Mesenchymal stem cell (in vitro differentiated cells and primary cell): Measurements from ENCODE around the gene C11orf58.

ENCODE experiments used
- DNase-seq: peaks from one replicate; pipeline ENCODE4 v3.0.0-alpha.2; 2013
- H2AFZ ChIP-seq: one replicate; pipeline ENCODE4 v1.6.1; 2013; ENCODE audit warnings: low read depth, mild to moderate bottlenecking, control low read depth, inconsistent platforms, low read length, moderate library complexity
- H2AK5ac ChIP-seq: 2 replicates; pipeline ENCODE4 v1.6.1; 2013; ENCODE audit warnings: low read length, moderate library complexity, mild to moderate bottlenecking, inconsistent platforms; ENCODE audit not compliant: severe bottlenecking
- H2BK120ac ChIP-seq: one replicate; pipeline ENCODE4 v1.6.1; 2013; ENCODE audit warnings: low read depth, mild to moderate bottlenecking, inconsistent platforms, low read length, moderate library complexity
- H2BK12ac ChIP-seq, 2 experiments: one replicate each; pipeline ENCODE4 v1.6.1; 2013; ENCODE audit warnings: inconsistent platforms in 2 of 2, low read length in 2 of 2, mild to moderate bottlenecking in 2 of 2, moderate library complexity in 2 of 2, control low read depth in 1 of 2
- H2BK15ac ChIP-seq: one replicate; pipeline ENCODE4 v1.6.1; 2013; ENCODE audit warnings: mild to moderate bottlenecking, low read depth, inconsistent platforms; ENCODE audit not compliant: poor library complexity, severe bottlenecking
- H2BK5ac ChIP-seq: 2 replicates; pipeline ENCODE4 v1.6.1; 2013; ENCODE audit warnings: low read depth, mild to moderate bottlenecking, low read length, control low read depth, inconsistent platforms; ENCODE audit not compliant: poor library complexity, severe bottlenecking
- H3K14ac ChIP-seq, 2 experiments: one replicate each; pipeline ENCODE4 v1.6.1; 2013; ENCODE audit warnings: inconsistent platforms in 2 of 2, low read length in 2 of 2, control low read depth in 1 of 2, mild to moderate bottlenecking in 1 of 2, moderate library complexity in 1 of 2
- H3K18ac ChIP-seq, 2 experiments: one replicate each; pipeline ENCODE4 v1.6.1; 2013; ENCODE audit warnings: inconsistent platforms in 2 of 2, low read length in 2 of 2, control low read depth in 1 of 2, low read depth in 1 of 2, mild to moderate bottlenecking in 1 of 2
- H3K23ac ChIP-seq, 2 experiments: one replicate each; pipeline ENCODE4 v1.6.1; 2013; ENCODE audit warnings: inconsistent platforms in 2 of 2, low read length in 2 of 2, mild to moderate bottlenecking in 2 of 2, moderate library complexity in 2 of 2, control low read depth in 1 of 2
- H3K27ac ChIP-seq: 2 replicates; pipeline ENCODE4 v1.5.1; 2013; ENCODE audit warnings: mild to moderate bottlenecking, moderate library complexity, low read length, control low read depth, inconsistent platforms; ENCODE audit not compliant: poor library complexity, severe bottlenecking
- H3K27me3 ChIP-seq, 2 experiments: 2 replicates each; pipeline versions ENCODE4 v1.6.1 to v1.7.0; 2013; ENCODE audit warnings: low read length in 2 of 2, mild to moderate bottlenecking in 2 of 2, moderate library complexity in 2 of 2, control low read depth in 1 of 2, inconsistent platforms in 1 of 2; ENCODE audit not compliant: control insufficient read depth in 1 of 2, insufficient read depth in 1 of 2
- H3K36me3 ChIP-seq, 2 experiments: 2 replicates each; pipeline versions ENCODE4 v1.6.1 to v1.7.0; 2013; ENCODE audit warnings: low read length in 2 of 2, control low read depth in 1 of 2, inconsistent platforms in 1 of 2, low read depth in 1 of 2, mild to moderate bottlenecking in 1 of 2; ENCODE audit not compliant: insufficient read depth in 2 of 2, control insufficient read depth in 1 of 2
- H3K4ac ChIP-seq, 2 experiments: one replicate each; pipeline ENCODE4 v1.6.1; 2013; ENCODE audit warnings: inconsistent platforms in 2 of 2, low read length in 2 of 2, mild to moderate bottlenecking in 2 of 2, moderate library complexity in 2 of 2, control low read depth in 1 of 2, low read depth in 1 of 2
- H3K4me1 ChIP-seq: 2 replicates; pipeline ENCODE4 v1.6.1; 2013; ENCODE audit warnings: low read depth, low read length, control low read depth; ENCODE audit not compliant: control insufficient read depth, insufficient read depth
- H3K4me2 ChIP-seq: 2 replicates; pipeline ENCODE4 v1.6.1; 2013; ENCODE audit warnings: low read length, mild to moderate bottlenecking, inconsistent platforms; ENCODE audit not compliant: poor library complexity, severe bottlenecking
- H3K4me3 ChIP-seq, 2 experiments: 2 replicates each; pipeline versions ENCODE4 v1.5.1 to v1.7.0; 2013; ENCODE audit warnings: low read length in 2 of 2, mild to moderate bottlenecking in 2 of 2, control low read depth in 1 of 2, low read depth in 1 of 2; ENCODE audit not compliant: insufficient read depth in 1 of 2
- H3K79me1 ChIP-seq: replicated peaks from 2 replicates; pipeline ENCODE4 v1.6.1; 2013; ENCODE audit warnings: mild to moderate bottlenecking, control low read depth, low read length, inconsistent platforms; ENCODE audit not compliant: poor library complexity, severe bottlenecking
- H3K9ac ChIP-seq: 2 replicates; pipeline ENCODE4 v1.7.0; 2013; ENCODE audit warnings: mild to moderate bottlenecking, low read length, moderate library complexity
- H3K9me3 ChIP-seq: 2 replicates; pipeline ENCODE4 v1.7.0; 2013; ENCODE audit warnings: mild to moderate bottlenecking, low read length; ENCODE audit not compliant: control insufficient read depth
- H4K8ac ChIP-seq: one replicate; pipeline ENCODE4 v1.6.1; 2013; ENCODE audit warnings: inconsistent platforms, mild to moderate bottlenecking, low read length, moderate library complexity
- H4K91ac ChIP-seq: one replicate; pipeline ENCODE4 v1.6.1; 2013; ENCODE audit warnings: mild to moderate bottlenecking, low read length, inconsistent platforms
- WGBS: methylation state at CpG from one replicate; pipeline ENCODE4 v1.1.7; 2013; ENCODE audit warnings: mixed read lengths; 5-methylcytosine and 5-hydroxymethylcytosine counted together

C11orf58 gene

DNA sequence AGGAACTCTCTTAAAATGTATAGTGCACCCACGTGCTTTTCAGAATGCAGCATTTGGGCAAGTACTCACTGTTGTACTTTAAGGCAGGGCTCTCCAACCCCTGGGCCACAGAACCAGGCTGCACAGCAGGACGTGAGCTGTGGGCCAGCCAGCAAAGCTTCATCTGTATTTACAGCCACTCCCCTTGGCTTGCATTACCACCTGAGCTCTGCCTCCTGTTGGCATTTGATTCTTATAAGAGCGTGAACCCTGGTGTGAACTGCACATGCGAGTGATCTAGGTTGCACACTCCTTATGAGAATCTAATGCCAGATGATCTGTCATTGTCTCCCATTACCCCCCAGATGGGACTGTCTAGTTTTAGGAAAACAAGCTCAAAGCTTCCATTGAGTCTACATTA, 3.0 kb downstream of the C11orf58 start:
- Histone ChIP-seq H4K8ac (peak overlapping the region; percentile 24), H2BK5ac (no peak overlapping the region), H3K9me3 (no peaks in the 10 kb centered on the region), H3K14ac (peak overlapping the region in 1 of 2 experiments; percentile 35), H3K4me2 (no peak overlapping the region), H3K9ac (no peak overlapping the region), H3K36me3 (peaks cover 9 to 37% of the 10 kb centered on the region in 2 experiments), H3K4ac (no peak overlapping the region), H3K27me3 (no peaks in the 10 kb centered on the region), H2BK15ac (no peak overlapping the region), H3K4me1 (peaks cover 9% of the 10 kb centered on the region), H3K27ac (no peak overlapping the region), H3K4me3 (peak overlapping the region in 1 of 2 experiments; percentile 35), H3K23ac (peak overlapping the region in 1 of 2 experiments; percentile 34), H3K18ac (no peak overlapping the region), H4K91ac (no peak overlapping the region), H2BK12ac (no peak overlapping the region), H2AFZ (no peak overlapping the region), H2AK5ac (no peak overlapping the region), H2BK120ac (no peak overlapping the region), H3K79me1 (peaks cover 5% of the 10 kb centered on the region)
- 97% methylated on average over 4 of the region's 4 CpGs for WGBS
- DNase-seq = no peak

DNA sequence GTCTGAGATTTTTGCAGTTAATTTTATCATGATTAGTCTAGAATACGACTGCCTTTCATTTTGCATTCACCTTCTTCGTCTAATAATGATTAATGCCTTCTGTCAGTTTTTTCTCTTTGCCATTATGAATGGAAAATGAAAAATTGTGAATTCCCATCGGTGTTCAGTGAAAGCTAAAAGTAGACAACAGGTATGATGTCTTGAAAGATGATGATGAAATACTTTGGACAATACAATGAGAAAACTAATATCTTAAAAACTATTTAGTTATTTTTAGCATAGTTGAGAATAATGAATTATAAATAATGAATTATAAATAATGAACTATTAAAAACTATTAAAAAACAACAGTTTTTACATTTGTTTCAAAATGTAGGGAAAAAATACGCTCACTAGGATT, 5.0 kb downstream of the C11orf58 start:
- H4K8ac ChIP-seq = no peak overlapping the region
- WGBS = 100% methylated on average over 2 of the region's 4 CpGs
- no peak overlapping the region for H2BK120ac ChIP-seq
- H2BK5ac ChIP-seq = no peak overlapping the region
- H3K79me1 ChIP-seq = peaks cover 4% of the 10 kb centered on the region
- no peak overlapping the region for H4K91ac ChIP-seq
- no peaks in the 10 kb centered on the region for H3K27me3 ChIP-seq
- no peak overlapping the region for H3K4me2 ChIP-seq
- DNase-seq = no peak
- H2AK5ac ChIP-seq = no peak overlapping the region
- no peaks in the 10 kb centered on the region for H3K9me3 ChIP-seq
- peaks cover 9% of the 10 kb centered on the region for H3K4me1 ChIP-seq
- no peak overlapping the region for H2BK15ac ChIP-seq
- H3K4me3 ChIP-seq = no peak overlapping the region
- no peak overlapping the region for H3K4ac ChIP-seq
- no peak overlapping the region for H3K9ac ChIP-seq
- no peak overlapping the region for H3K14ac ChIP-seq
- no peak overlapping the region for H2BK12ac ChIP-seq
- no peak overlapping the region for H3K27ac ChIP-seq
- H3K23ac ChIP-seq = no peak overlapping the region
- H2AFZ ChIP-seq = no peak overlapping the region
- H3K18ac ChIP-seq = no peak overlapping the region
- H3K36me3 ChIP-seq = peaks cover 12 to 56% of the 10 kb centered on the region in 2 experiments

DNA sequence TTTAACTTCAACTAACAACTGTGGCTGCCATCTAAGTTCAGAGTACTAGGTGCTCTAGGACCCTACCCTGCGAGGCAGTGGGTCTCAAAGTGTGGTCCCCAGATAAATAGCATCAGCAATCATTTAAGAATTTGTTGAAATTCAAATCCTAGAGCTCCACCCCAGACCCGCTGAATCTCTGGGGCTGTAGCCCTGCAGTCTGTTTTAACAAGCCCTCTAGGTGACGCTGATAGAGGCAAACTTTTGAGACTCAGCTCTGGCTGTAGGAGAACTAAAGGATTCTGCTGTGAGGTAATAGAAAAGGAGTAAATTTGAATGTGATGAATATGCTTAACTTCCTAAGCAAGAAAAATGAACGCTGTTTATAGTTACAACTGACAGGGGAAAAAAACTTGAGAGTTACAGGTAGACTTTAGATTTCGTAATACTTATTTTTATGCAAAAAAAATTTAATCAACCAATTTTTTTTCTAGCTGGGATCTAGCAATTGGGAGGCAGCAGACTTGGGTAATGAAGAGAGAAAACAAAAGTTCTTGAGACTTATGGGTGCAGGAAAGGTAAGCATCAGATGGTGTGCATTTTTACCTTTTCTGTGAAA, 5.8 kb downstream of the C11orf58 start:
- Histone ChIP-seq H3K9ac (no peak overlapping the region), H2AK5ac (no peak overlapping the region), H3K18ac (no peak overlapping the region), H3K4me3 (no peak overlapping the region), H3K4ac (no peak overlapping the region), H2BK12ac (no peak overlapping the region), H3K36me3 (peaks cover 14 to 63% of the 10 kb centered on the region in 2 experiments), H3K27me3 (no peaks in the 10 kb centered on the region), H2BK5ac (no peak overlapping the region), H2AFZ (no peak overlapping the region), H3K79me1 (peaks cover 4% of the 10 kb centered on the region), H3K9me3 (no peaks in the 10 kb centered on the region), H3K23ac (no peak overlapping the region), H3K4me1 (peaks cover 9% of the 10 kb centered on the region), H3K14ac (no peak overlapping the region), H4K8ac (no peak overlapping the region), H3K4me2 (no peak overlapping the region), H2BK120ac (no peak overlapping the region), H3K27ac (no peak overlapping the region), H4K91ac (no peak overlapping the region), H2BK15ac (no peak overlapping the region)
- DNase-seq = no peak
- 93% methylated on average over 3 of the region's 5 CpGs for WGBS

DNA sequence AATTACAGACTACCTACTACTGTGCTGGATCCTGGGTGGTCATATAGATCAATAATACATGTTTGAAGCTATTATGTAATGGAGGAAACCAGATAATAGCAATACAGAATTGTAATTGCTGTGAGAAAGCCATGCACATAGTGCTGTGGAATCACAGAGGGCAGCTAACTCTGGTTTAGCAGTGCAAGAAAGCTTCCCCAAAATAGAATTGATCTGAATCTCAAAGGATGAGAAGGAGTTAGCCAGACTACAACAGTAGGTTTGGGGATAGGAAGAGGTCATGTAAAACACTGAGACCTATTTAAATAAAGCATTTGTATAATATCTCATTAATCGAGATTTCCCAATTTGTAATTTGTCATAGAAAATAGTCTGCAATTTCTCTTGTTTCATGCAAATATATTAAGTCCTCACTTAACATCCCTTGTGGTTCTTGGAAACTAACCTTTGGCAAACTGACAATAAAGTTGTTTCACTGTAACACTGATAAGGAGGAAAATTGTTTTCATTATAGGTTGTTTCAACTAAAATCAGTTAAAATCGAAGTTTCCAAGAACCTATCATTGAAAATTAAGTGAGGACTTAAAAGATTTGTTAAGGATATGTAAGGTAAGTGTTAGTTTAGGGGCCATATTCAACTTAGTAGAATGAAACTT, 7.6 kb downstream of the C11orf58 start:
- H3K14ac ChIP-seq = no peak overlapping the region
- H4K8ac ChIP-seq = no peak overlapping the region
- H4K91ac ChIP-seq = no peak overlapping the region
- H3K79me1 ChIP-seq = peaks cover 16% of the 10 kb centered on the region
- no peak overlapping the region for H2BK12ac ChIP-seq
- no peak overlapping the region for H3K4me2 ChIP-seq
- no peak overlapping the region for H2BK5ac ChIP-seq
- H2BK120ac ChIP-seq = no peak overlapping the region
- DNase-seq = no peak
- H3K23ac ChIP-seq = no peak overlapping the region
- H3K27me3 ChIP-seq = no peaks in the 10 kb centered on the region
- WGBS = 100% methylated on average over 1 of the region's 2 CpGs
- H3K27ac ChIP-seq = no peak overlapping the region
- peaks cover 21 to 81% of the 10 kb centered on the region in 2 experiments for H3K36me3 ChIP-seq
- H3K4me3 ChIP-seq = no peak overlapping the region
- no peak overlapping the region for H2BK15ac ChIP-seq
- H3K4me1 ChIP-seq = peaks cover 5% of the 10 kb centered on the region
- no peak overlapping the region for H2AFZ ChIP-seq
- no peak overlapping the region for H3K9ac ChIP-seq
- H3K9me3 ChIP-seq = no peaks in the 10 kb centered on the region
- H3K4ac ChIP-seq = no peak overlapping the region
- no peak overlapping the region for H2AK5ac ChIP-seq
- no peak overlapping the region for H3K18ac ChIP-seq
